Activated T-cell treated with anti-CD3 and anti-CD28 coated beads for 4 hours (primary cell): ENCODE results near the gene NAV2.

ENCODE experiments used
- DNase-seq: peaks from one replicate; pipeline ENCODE4 v3.0.0-alpha.2; 2020

NAV2 gene

GRCh38 chr11:19813158-19813879, 100.7 kb downstream of the NAV2 start:
- no peak for DNase-seq

GRCh38 chr11:19814421-19814820, 101.8 kb downstream of the NAV2 start:
- no peak for DNase-seq

GRCh38 chr11:19816040-19816439, 103.4 kb downstream of the NAV2 start:
- DNase-seq: no peak

- no peak for DNase-seq
Measured at GRCh38 chr11:19816817-19817216, 104.2 kb downstream of the NAV2 start.

GRCh38 chr11:19817265-19817851, 104.7 kb downstream of the NAV2 start:
- DNase-seq: no peak

GRCh38 chr11:19817870-19818269, 105.2 kb downstream of the NAV2 start:
- no peak for DNase-seq

- no peak for DNase-seq
Measured at GRCh38 chr11:19818619-19819018, 106.0 kb downstream of the NAV2 start.

GRCh38 chr11:19819148-19819547, 106.5 kb downstream of the NAV2 start:
- no peak for DNase-seq

GRCh38 chr11:19820100-19820499, 107.5 kb downstream of the NAV2 start:
- no peak for DNase-seq

GRCh38 chr11:19821412-19821875, 108.8 kb downstream of the NAV2 start:
- no peak for DNase-seq

- DNase-seq: no peak
Measured at GRCh38 chr11:19821993-19822392, 109.4 kb downstream of the NAV2 start.

- no peak for DNase-seq
Measured at GRCh38 chr11:19822531-19822930, 109.9 kb downstream of the NAV2 start.

GRCh38 chr11:19826606-19827005, 114.0 kb downstream of the NAV2 start:
- DNase-seq: no peak

- DNase-seq: no peak
Measured at GRCh38 chr11:19827399-19828135, 114.9 kb downstream of the NAV2 start.

- DNase-seq: no peak
Measured at GRCh38 chr11:19828382-19829108, 115.9 kb downstream of the NAV2 start.

GRCh38 chr11:19829109-19829837, 116.6 kb downstream of the NAV2 start:
- no peak for DNase-seq

- no peak for DNase-seq
Measured at GRCh38 chr11:19832086-19832750, 119.6 kb downstream of the NAV2 start.

- DNase-seq: no peak
Measured at GRCh38 chr11:19832901-19833300, 120.3 kb downstream of the NAV2 start.

- no peak for DNase-seq
Measured at GRCh38 chr11:19834771-19835170, 122.1 kb downstream of the NAV2 start.

- no peak for DNase-seq
Measured at GRCh38 chr11:19836666-19837065, 124.0 kb downstream of the NAV2 start.

- no peak for DNase-seq
Measured at GRCh38 chr11:19838994-19839768, 126.5 kb downstream of the NAV2 start.
